Activated CD8-positive, alpha-beta memory T cell treated with anti-CD3 and anti-CD28 coated beads, Interleukin-2, amount 10 ng/mL, durations not matched to agents 7 days and 5 days (primary cell): ENCODE data around the gene DNASE1. TPM values are rescaled to one million over a fixed set of nuclear protein-coding genes. Genes with fewer than 3 reads are reported as not detected.
"Not testable (repeated sequence)": the region's sequence is repeated elsewhere in the genome, so short reads cannot be mapped to it uniquely, and the experiment has no call there.

ENCODE experiments used
- ATAC-seq: fragments of 150-1000 bp; cut with Tn5 transposase; one replicate; pipeline ENCODE4 v1.10.0; 2021; ENCODE audit warnings: moderate library complexity
- CTCF ChIA-PET: fragments of 350-600 bp; sonication (Branson Sonifier 250); formaldehyde crosslinking; loops from one replicate; lab custom pipeline; 2021; ENCODE audit warnings: antibody characterized with exemption; lab: Charles Lee
- DNase-seq: peaks from one replicate; pipeline ENCODE4 v3.0.0-alpha.2; 2020
- H3K27ac Mint-ChIP-seq: one replicate; pipeline ENCODE4 v1.8.0; 2021; ENCODE audit warnings: mild to moderate bottlenecking, mixed read lengths
- H3K27me3 Mint-ChIP-seq: one replicate; pipeline ENCODE4 v1.8.0; 2021; ENCODE audit warnings: mixed read lengths
- H3K36me3 Mint-ChIP-seq: one replicate; pipeline ENCODE4 v1.8.0; 2021; ENCODE audit warnings: mild to moderate bottlenecking, mixed read lengths
- H3K4me1 Mint-ChIP-seq: one replicate; pipeline ENCODE4 v1.8.0; 2021; ENCODE audit warnings: mixed read lengths
- H3K4me3 Mint-ChIP-seq: one replicate; pipeline ENCODE4 v1.8.0; 2021; ENCODE audit warnings: mild to moderate bottlenecking, moderate library complexity, mixed read lengths
- H3K9me3 Mint-ChIP-seq: one replicate; pipeline ENCODE4 v1.8.0; 2022; ENCODE audit warnings: low read depth, mixed read lengths
- total RNA-seq, 2 experiments: library from RNA; stranded (reverse); gene quantifications; one replicate each; pipeline ENCODE4 v1.2.3, GENCODE V29; 2021

Gene DNASE1
- total RNA-seq: 10 to 100 TPM; 33.8 to 53.4 TPM

- H3K4me1 Mint-ChIP-seq: peaks cover 13% of the 10 kb centered on the region
- CTCF ChIA-PET: interaction anchor here (0.7 to 1.7 kb wide), 12 partner anchors 10 to 253 kb away, joined by 3 to 8 read pairs (median 4); partner anchors contain the start of gene TRAP1
- no peaks in the 10 kb centered on the region for H3K9me3 Mint-ChIP-seq
- no peak within 1 kb of the TSS for H3K4me3 Mint-ChIP-seq
- H3K27me3 Mint-ChIP-seq: no peaks in the 10 kb centered on the region
- peak; percentile 76 for DNase-seq
- peaks cover 25% of the 10 kb centered on the region for H3K36me3 Mint-ChIP-seq
- H3K27ac Mint-ChIP-seq: peak within 1 kb of the TSS; percentile 44
- ATAC-seq: peak; percentile 76
Observed at GRCh38 chr16:3654249-3654991, at the start of gene DNASE1. DNASE1 (plus strand) TSS chr16:3654691; CDS start chr16:3655374, 683 bp downstream.

- no peaks in the 10 kb centered on the region for H3K27me3 Mint-ChIP-seq
- peaks cover 22% of the 10 kb centered on the region for H3K36me3 Mint-ChIP-seq
- no peak overlapping the region for H3K27ac Mint-ChIP-seq
- peaks cover 21% of the 10 kb centered on the region for H3K4me1 Mint-ChIP-seq
- ATAC-seq: no peak
- no peak for DNase-seq
- CTCF ChIA-PET: interaction anchor here (0.8 kb wide), 1 partner anchor 1349 kb away, joined by 3 read pairs; no protein-coding TSS in a partner anchor
- no peaks in the 10 kb centered on the region for H3K9me3 Mint-ChIP-seq
- no peak overlapping the region for H3K4me3 Mint-ChIP-seq
Observed at GRCh38 chr16:3606441-3606840, 48.0 kb upstream of the DNASE1 start.

GRCh38 chr16:3607161-3607560 lies 47.3 kb upstream of the DNASE1 start:
- H3K4me3 Mint-ChIP-seq: no peak overlapping the region
- peaks cover 17% of the 10 kb centered on the region for H3K36me3 Mint-ChIP-seq
- H3K27me3 Mint-ChIP-seq: no peaks in the 10 kb centered on the region
- no peak for ATAC-seq
- CTCF ChIA-PET: no interaction called here
- peaks cover 22% of the 10 kb centered on the region for H3K4me1 Mint-ChIP-seq
- H3K27ac Mint-ChIP-seq: no peak overlapping the region
- H3K9me3 Mint-ChIP-seq: no peaks in the 10 kb centered on the region
- no peak for DNase-seq

- Mint-ChIP-seq H3K4me3 (no peak overlapping the region), H3K27me3 (no peaks in the 10 kb centered on the region), H3K27ac (no peak overlapping the region), H3K9me3 (no peaks in the 10 kb centered on the region), H3K4me1 (peaks cover 24% of the 10 kb centered on the region), H3K36me3 (peaks cover 19% of the 10 kb centered on the region)
- ATAC-seq: no peak
- no peak for DNase-seq
- CTCF ChIA-PET: no interaction called here
Observed at GRCh38 chr16:3607634-3608033, 46.9 kb upstream of the DNASE1 start.

- DNase-seq (no peak), ATAC-seq (no peak)
- H3K27ac Mint-ChIP-seq: no peak overlapping the region
- CTCF ChIA-PET: no interaction called here
- H3K4me3 Mint-ChIP-seq: no peak overlapping the region
- H3K4me1 Mint-ChIP-seq: peaks cover 29% of the 10 kb centered on the region
- H3K9me3 Mint-ChIP-seq: no peaks in the 10 kb centered on the region
- peaks cover 22% of the 10 kb centered on the region for H3K36me3 Mint-ChIP-seq
- H3K27me3 Mint-ChIP-seq: no peaks in the 10 kb centered on the region
Observed at GRCh38 chr16:3608069-3608468, 46.4 kb upstream of the DNASE1 start.

- H3K27ac Mint-ChIP-seq: not testable (repeated sequence)
Observed at GRCh38 chr16:3608976-3609375, 45.5 kb upstream of the DNASE1 start.

GRCh38 chr16:3609895-3610697 lies 44.4 kb upstream of the DNASE1 start:
- H3K4me3 Mint-ChIP-seq: peak overlapping the region; percentile 97
- ATAC-seq (no peak), DNase-seq (no peak)
- H3K27me3 Mint-ChIP-seq: no peaks in the 10 kb centered on the region
- H3K9me3 Mint-ChIP-seq: no peaks in the 10 kb centered on the region
- H3K4me1 Mint-ChIP-seq: peaks cover 44% of the 10 kb centered on the region
- H3K27ac Mint-ChIP-seq: peak overlapping the region; percentile 82
- CTCF ChIA-PET: interaction anchor here (1.9 kb wide), 1 partner anchor 43 kb away, joined by 4 read pairs; no protein-coding TSS in a partner anchor
- H3K36me3 Mint-ChIP-seq: peaks cover 30% of the 10 kb centered on the region

More at GRCh38 chr16:3608976-3609375, 45.5 kb upstream of the DNASE1 start:
- not testable (repeated sequence) for DNase-seq, H3K27me3 Mint-ChIP-seq, H3K4me3 Mint-ChIP-seq, ATAC-seq, H3K9me3 Mint-ChIP-seq
- peaks cover 22% of the 10 kb centered on the region for H3K36me3 Mint-ChIP-seq
- peaks cover 35% of the 10 kb centered on the region for H3K4me1 Mint-ChIP-seq
- CTCF ChIA-PET: interaction anchor here (1.9 kb wide), 1 partner anchor 45 kb away, joined by 4 read pairs; no protein-coding TSS in a partner anchor

- Mint-ChIP-seq H3K27me3 (no peaks in the 10 kb centered on the region), H3K4me1 (peaks cover 51% of the 10 kb centered on the region), H3K27ac (peak overlapping the region; percentile 82), H3K9me3 (no peaks in the 10 kb centered on the region), H3K36me3 (peaks cover 36% of the 10 kb centered on the region), H3K4me3 (peak overlapping the region; percentile 97)
- DNase-seq: no peak
- CTCF ChIA-PET: interaction anchor here (1.9 kb wide), 1 partner anchor 43 kb away, joined by 4 read pairs; no protein-coding TSS in a partner anchor
- ATAC-seq: no peak
Observed at GRCh38 chr16:3610698-3611145, 43.8 kb upstream of the DNASE1 start.

GRCh38 chr16:3611146-3611975 lies 43.1 kb upstream of the DNASE1 start, which contains the start of gene SLX4:
SLX4 (minus strand) TSS chr16:3611606; CDS start chr16:3608964, 2,642 bp downstream.
- Mint-ChIP-seq H3K27ac (peak within 1 kb of the TSS; percentile 97), H3K4me3 (peak within 1 kb of the TSS; percentile 97), H3K9me3 (no peaks in the 10 kb centered on the region), H3K4me1 (peaks cover 53% of the 10 kb centered on the region), H3K36me3 (peaks cover 37% of the 10 kb centered on the region), H3K27me3 (no peaks in the 10 kb centered on the region)
- peak; percentile 93 for DNase-seq
- CTCF ChIA-PET: interaction anchor here (0.8 to 1.3 kb wide), 10 partner anchors 11 to 642 kb away, joined by 3 to 6 read pairs (median 4); partner anchors contain the start of gene DNASE1
- ATAC-seq: peak; percentile 92

- no peak for ATAC-seq
- CTCF ChIA-PET: interaction anchor here (0.7 to 1.3 kb wide), 9 partner anchors 9 to 790 kb away, joined by 3 to 6 read pairs (median 4); partner anchors contain the start of gene DNASE1
- peaks cover 51% of the 10 kb centered on the region for H3K4me1 Mint-ChIP-seq
- peaks cover 43% of the 10 kb centered on the region for H3K36me3 Mint-ChIP-seq
- H3K27me3 Mint-ChIP-seq: no peaks in the 10 kb centered on the region
- H3K9me3 Mint-ChIP-seq: no peaks in the 10 kb centered on the region
- H3K4me3 Mint-ChIP-seq: peak overlapping the region; percentile 97
- DNase-seq: no peak
- peak overlapping the region; percentile 97 for H3K27ac Mint-ChIP-seq
Observed at GRCh38 chr16:3612510-3613466, 41.7 kb upstream of the DNASE1 start.

- H3K27ac Mint-ChIP-seq: no peak overlapping the region
- H3K9me3 Mint-ChIP-seq: no peaks in the 10 kb centered on the region
- ATAC-seq: no peak
- peaks cover 36% of the 10 kb centered on the region for H3K36me3 Mint-ChIP-seq
- H3K4me3 Mint-ChIP-seq: no peak overlapping the region
- no peak for DNase-seq
- H3K27me3 Mint-ChIP-seq: no peaks in the 10 kb centered on the region
- peaks cover 37% of the 10 kb centered on the region for H3K4me1 Mint-ChIP-seq
- CTCF ChIA-PET: no interaction called here
Observed at GRCh38 chr16:3618769-3619141, 35.7 kb upstream of the DNASE1 start.

GRCh38 chr16:3623642-3624041 lies 30.8 kb upstream of the DNASE1 start:
- H3K27ac Mint-ChIP-seq: peak overlapping the region; percentile 12
- peaks cover 2% of the 10 kb centered on the region for H3K36me3 Mint-ChIP-seq
- H3K4me1 Mint-ChIP-seq: peaks cover 37% of the 10 kb centered on the region
- H3K27me3 Mint-ChIP-seq: no peaks in the 10 kb centered on the region
- ATAC-seq (no peak), DNase-seq (no peak)
- no peak overlapping the region for H3K4me3 Mint-ChIP-seq
- H3K9me3 Mint-ChIP-seq: no peaks in the 10 kb centered on the region
- CTCF ChIA-PET: no interaction called here
